K562 (cell line): ENCODE measurements around the gene WIPF3. TPM values are rescaled to one million over a fixed set of nuclear protein-coding genes. Genes with fewer than 3 reads are reported as not detected.

Experiments
- ATAC-seq: fragments of 200-7000 bp; cut with Tn5 transposase; 3 replicates; pipeline ENCODE4 v1.9.1; 2020; ENCODE audit warnings: moderate library complexity
- BruUV-seq: library from RNA; stranded (reverse); fragments of 400-500 nt; replicated peaks from 2 replicates; lab custom pipeline; 2021; lab: Mats Ljungman, UMichigan
- CTCF ChIA-PET: fragments of 300-600 bp; formaldehyde crosslinking; extraction: SDS; loops from one replicate; lab custom pipeline; 2021; ENCODE audit warnings: low intra/inter-chr PET ratio; lab: Yijun Ruan, JAX
- POLR2A ChIA-PET: fragments of 300-600, 350-650 bp; sonication (Branson Sonifier 250); formaldehyde crosslinking; extraction: SDS; loops from one replicate; lab custom pipeline; 2021; ENCODE audit warnings: antibody characterized with exemption, inconsistent platforms; lab: Yijun Ruan, JAX
- DNase-seq, 4 experiments: peaks; one replicate each; pipeline versions ENCODE4 v3.0.0 to v3.0.0-alpha.2; 2011 to 2018; ENCODE audit warnings: low spot score in 3 of 4, mixed read lengths in 3 of 4; ENCODE audit errors: extremely low read depth in 1 of 4
- FAIRE-seq: peaks from 2 replicates; lab custom pipeline; 2011; peaks lifted over from hg19 to GRCh38; lab: Jason Lieb, UNC
- H2AFZ ChIP-seq: 2 replicates; pipeline ENCODE4 v1.6.0; 2011; ENCODE audit warnings: low read depth, low read length, control low read depth, inconsistent platforms
- H3K27ac ChIP-seq: fragments of 200-600 bp; 3 replicates; pipeline ENCODE4 v1.8.0; 2011; ENCODE audit warnings: low read depth, mild to moderate bottlenecking, control low read depth, inconsistent platforms, low read length, moderate library complexity, mixed read lengths; ENCODE audit errors: extremely low read depth
- H3K27me3 ChIP-seq, 2 experiments: fragments of 300-600 bp in 1 of 2; 2 replicates in 1 of 2; 3 replicates in 1 of 2; pipeline versions ENCODE4 v1.6.0 to v1.8.0; 2011; ENCODE audit warnings: inconsistent platforms in 2 of 2, low read length in 2 of 2, mild to moderate bottlenecking in 1 of 2, mixed read lengths in 1 of 2, moderate library complexity in 1 of 2; ENCODE audit not compliant: control insufficient read depth in 2 of 2, insufficient read depth in 2 of 2
- H3K36me3 ChIP-seq: fragments of 300-600 bp; 3 replicates; pipeline ENCODE4 v1.8.0; 2011; ENCODE audit warnings: mild to moderate bottlenecking, low read length, inconsistent platforms; ENCODE audit not compliant: control insufficient read depth, insufficient read depth
- H3K4me1 ChIP-seq, 2 experiments: fragments of 200-600 bp in 1 of 2; replicated peaks in 1 of 2; 2 replicates in 1 of 2; 3 replicates in 1 of 2; pipeline versions ENCODE4 v1.5.1 to v1.8.0; 2011; ENCODE audit warnings: inconsistent platforms in 2 of 2, low read length in 2 of 2, mild to moderate bottlenecking in 1 of 2, mixed read lengths in 1 of 2, moderate library complexity in 1 of 2; ENCODE audit not compliant: control insufficient read depth in 2 of 2, insufficient read depth in 2 of 2
- H3K4me2 ChIP-seq: 2 replicates; pipeline ENCODE4 v1.6.1; 2011; ENCODE audit warnings: low read length, control low read depth, inconsistent platforms, mixed read lengths; ENCODE audit not compliant: insufficient read depth
- H3K4me3 ChIP-seq: fragments of 200-600 bp; sonication (generic), shearing (Covaris generic); 2 replicates; pipeline ENCODE4 v1.5.1; 2016; ENCODE audit warnings: control low read depth, inconsistent platforms
- H3K79me2 ChIP-seq: fragments of 200-600 bp; 3 replicates; pipeline ENCODE4 v1.8.0; 2011; ENCODE audit warnings: low read length, inconsistent platforms; ENCODE audit not compliant: control insufficient read depth, insufficient read depth
- H3K9ac ChIP-seq, 2 experiments: 2 replicates each; pipeline versions ENCODE4 v1.6.0 to v1.6.1; 2011; ENCODE audit warnings: low read depth in 2 of 2, low read length in 2 of 2, control low read depth in 1 of 2, inconsistent platforms in 1 of 2, mild to moderate bottlenecking in 1 of 2, mixed read lengths in 1 of 2; ENCODE audit not compliant: insufficient read depth in 1 of 2
- H3K9me1 ChIP-seq: one replicate; pipeline ENCODE4 v1.6.0; 2011; ENCODE audit warnings: inconsistent platforms, mild to moderate bottlenecking, low read length, moderate library complexity; ENCODE audit not compliant: control insufficient read depth, insufficient read depth
- H3K9me3 ChIP-seq: replicated peaks from 2 replicates; pipeline ENCODE4 v1.5.1; 2011; ENCODE audit warnings: low read depth, low read length, inconsistent platforms; ENCODE audit not compliant: control insufficient read depth, insufficient read depth
- H4K20me1 ChIP-seq: replicated peaks from 2 replicates; pipeline ENCODE4 v1.6.1; 2011; ENCODE audit warnings: low read length, inconsistent platforms, mixed read lengths; ENCODE audit not compliant: control insufficient read depth, insufficient read depth
- CEBPB ChIP-seq: fragments of 450-650 bp; IDR thresholded peaks from 2 replicates; pipeline ENCODE4 v1.6.1; 2016; ENCODE audit warnings: missing genetic modification characterization, missing compliant biosample characterization
- CEBPG ChIP-seq, 3 experiments: fragments of 200-800 bp in 1 of 3; sonication (Bioruptor generic) in 1 of 3; sonication (generic) in 1 of 3; formaldehyde crosslinking in 1 of 3; IDR thresholded peaks in 2 of 3; conservative IDR thresholded peaks in 1 of 3; 2 replicates each; pipeline versions ENCODE4 v1.6.1 to v1.8.0; 2016 to 2022; ENCODE audit warnings: missing compliant biosample characterization in 2 of 3, missing genetic modification characterization in 2 of 3, mild to moderate bottlenecking in 1 of 3, missing genetic modification reagents in 1 of 3
- PHB ChIP-seq: fragments of 250-450 bp; sonication (Bioruptor Pico); IDR thresholded peaks from 2 replicates; pipeline ENCODE4 v1.5.0; 2021
- RFX1 ChIP-seq: fragments of 450-650 bp; IDR thresholded peaks from 2 replicates; pipeline ENCODE4 v1.6.1; 2016; ENCODE audit warnings: mild to moderate bottlenecking, moderate library complexity
- ZBTB40 ChIP-seq, 2 experiments: fragments of 450-650 bp in 1 of 2; sonication (generic) in 1 of 2; formaldehyde crosslinking in 1 of 2; IDR thresholded peaks; 2 replicates each; pipeline versions ENCODE4 v1.7.1 to v1.9.0; 2016 to 2022; ENCODE audit warnings: inconsistent platforms in 1 of 2, mild to moderate bottlenecking in 1 of 2, missing genetic modification reagents in 1 of 2
- WGBS: fragments of 100-300 bp; shearing (Covaris generic); methylation state at CpG from one replicate; pipeline ENCODE4 v1.1.6; 2016; ENCODE audit warnings: low coverage, mixed read lengths; ENCODE audit not compliant: insufficient coverage; ENCODE audit errors: missing lambda C conversion rate; 5-methylcytosine and 5-hydroxymethylcytosine counted together
- in situ Hi-C: fragments of 300-500 bp; cut with MboI; formaldehyde crosslinking; loops from 4 replicates; pipeline ENCODE4 v1.15.0; 2018; ENCODE audit warnings: inconsistent platforms, mixed read lengths
- intact Hi-C: fragments of 100-400 bp; cut with micrococcal nuclease; formaldehyde crosslinking; loops from 2 replicates; pipeline ENCODE4 v1.14.2; 2022
- polyA plus RNA-seq, 8 experiments: library from polyadenylated mRNA; depleted of rRNA in 4 of 8; stranded (reverse) in 5 of 8; unstranded in 3 of 8; fragments of >200 nt; fragmentation: Nextera tagmentation in 2 of 8; fragmentation: Illumina TruSeq in 1 of 8; extraction: Ambion mirVana in 2 of 8; extraction: Trizol in 1 of 8; gene quantifications; 2 replicates each; pipeline versions ENCODE4 v1.2.1 to v1.2.3, GENCODE V29; 2011 to 2014; ENCODE audit warnings: inconsistent platforms in 1 of 8, missing spikeins in 1 of 8
- total RNA-seq, 7 experiments: library from RNA; depleted of rRNA in 6 of 7; stranded (reverse); fragments of >200 nt in 6 of 7; fragmentation: Illumina TruSeq in 2 of 7; extraction: Trizol in 2 of 7; gene quantifications; 2 replicates each; pipeline versions ENCODE4 v1.2.1 to v1.2.3, GENCODE V29; 2011 to 2021; ENCODE audit warnings: low replicate concordance in 1 of 7

The WIPF3 gene
- total and polyA plus RNA-seq, 9 of the 15 experiments (the other 6 are each of a cell fraction or from before 2014, with no cell fraction given) = 0.18 to 3.2 (median 1.7) TPM

DNA sequence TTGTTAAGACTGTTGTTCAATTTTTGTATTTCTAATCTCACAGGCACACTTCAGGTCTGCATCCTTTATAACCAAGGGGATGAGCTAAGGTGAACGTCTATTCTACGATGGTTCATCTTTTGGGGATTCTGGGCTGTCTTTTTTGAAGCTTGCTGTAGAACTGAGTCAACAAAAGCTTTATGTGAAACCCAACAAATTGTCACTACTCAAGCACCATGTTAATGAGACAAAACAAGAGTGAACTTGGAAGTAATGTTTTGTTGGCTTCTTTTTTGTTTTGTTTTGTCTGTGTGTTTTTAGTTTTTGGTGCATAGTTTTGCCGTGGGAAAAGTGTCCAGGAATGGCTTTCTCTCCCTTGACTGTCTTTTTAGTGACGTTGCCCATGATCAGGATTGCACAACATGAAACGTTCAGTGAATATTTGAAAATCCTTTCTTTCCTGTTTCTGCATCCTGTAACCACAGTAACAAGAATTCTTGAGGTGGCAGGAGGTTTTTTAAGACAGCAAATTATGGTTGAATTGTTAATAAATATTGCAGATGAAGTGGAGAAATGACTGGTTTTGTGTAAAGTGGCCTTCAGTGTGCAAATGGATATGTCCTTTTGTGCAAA, 65.6 kb downstream of the WIPF3 start:
- H3K36me3 ChIP-seq = no peaks in the 10 kb centered on the region
- H3K4me3 ChIP-seq = no peak overlapping the region
- in situ Hi-C loops (loop anchor here (10.0 kb wide), 1 partner anchor 183 kb away; no protein-coding TSS in a partner anchor), intact Hi-C loops (loop anchor here (2.0 kb wide), 1 partner anchor 123 kb away; no protein-coding TSS in a partner anchor)
- no peak overlapping the region for H3K9ac ChIP-seq
- no peaks in the 10 kb centered on the region for H3K79me2 ChIP-seq
- TF ChIP-seq RFX1 = 0 out of 2 replicates have a peak, but pooled peaks have one; percentile 9
- peak; percentile 82 for TF ChIP-seq ZBTB40 (IDR thresholded peaks at IDR 0.05)
- peak; percentile 68 for TF ChIP-seq ZBTB40 (CRISPR knock-in tag; IDR thresholded peaks at IDR 0.05)
- no peak for TF ChIP-seq CEBPG (CRISPR knock-in tag; IDR thresholded peaks at IDR 0.05)
- TF ChIP-seq CEBPG (tag; conservative IDR thresholded peaks at IDR 0.05 in 1 of 2, IDR thresholded peaks at IDR 0.05 in 1 of 2) = 0 out of 4 replicates have a peak, but pooled peaks of 1 of the 2 experiments have one; percentile 29
- no peak for TF ChIP-seq PHB (CRISPR knock-in tag)
- TF ChIP-seq CEBPB (tag) = peak; percentile 70
- 25% methylated on average over 5 of the region's 5 CpGs for WGBS
- H3K9me1 ChIP-seq = no peaks in the 10 kb centered on the region
- H3K9me3 ChIP-seq = no peaks in the 10 kb centered on the region
- no peak for ATAC-seq
- H3K27ac ChIP-seq = no peak overlapping the region
- H3K27me3 ChIP-seq = no peaks in the 10 kb centered on the region
- H3K4me1 ChIP-seq = peaks cover 0 to 6% of the 10 kb centered on the region in 2 experiments; a peak in 1 of 5 replicates
- H3K4me2 ChIP-seq = 0 out of 2 replicates have a peak overlapping the region, but pooled peaks have one; percentile 10
- H4K20me1 ChIP-seq = no peaks in the 10 kb centered on the region
- peak; percentile 35 for FAIRE-seq
- ChIA-PET CTCF (interaction anchor here (0.6 kb wide), 1 partner anchor 31 kb away, joined by 3 read pairs; no protein-coding TSS in a partner anchor), POLR2A (interaction anchor here (2.0 kb wide), 1 partner anchor 11 kb away, joined by 7 read pairs; no protein-coding TSS in a partner anchor)
- no TSS peak for BruUV-seq
- DNase-seq = no peak
- H2AFZ ChIP-seq = no peak overlapping the region
